H1 (cell line): ENCODE data around the gene PLXNB1. TPM values are rescaled to one million over a fixed set of nuclear protein-coding genes. Genes with fewer than 3 reads are reported as not detected.

Source experiments
- CTCF ChIA-PET: fragments of 300-600 bp; sonication (Branson Sonifier 250); formaldehyde crosslinking; loops from one replicate; lab custom pipeline; 2021; ENCODE audit not compliant: partially characterized antibody; lab: Charles Lee
- POLR2A ChIA-PET: fragments of 300-600 bp; sonication (Branson Sonifier 250); formaldehyde crosslinking; loops from one replicate; lab custom pipeline; 2021; ENCODE audit warnings: inconsistent platforms; ENCODE audit not compliant: partially characterized antibody; lab: Charles Lee
- DNase-seq, 2 experiments: peaks; one replicate each; pipeline versions ENCODE4 v3.0.0 to v3.0.0-alpha.2; 2010 to 2022; ENCODE audit warnings: low spot score in 2 of 2, low read depth in 1 of 2, mixed read lengths in 1 of 2
- FAIRE-seq: peaks from 2 replicates; lab custom pipeline; 2011; peaks lifted over from hg19 to GRCh38; lab: Jason Lieb, UNC
- H2AFZ ChIP-seq: 2 replicates; pipeline ENCODE4 v1.8.1; 2012; ENCODE audit warnings: low read length, inconsistent platforms
- H2AK5ac ChIP-seq: 2 replicates; pipeline ENCODE4 v1.6.1; 2013; ENCODE audit warnings: low read depth, low read length
- H2BK120ac ChIP-seq: replicated peaks from 2 replicates; pipeline ENCODE3; 2013; ENCODE audit warnings: low read depth, low read length, inconsistent platforms
- H2BK12ac ChIP-seq: 2 replicates; pipeline ENCODE4 v1.6.1; 2013; ENCODE audit warnings: low read depth, low read length
- H2BK15ac ChIP-seq: 2 replicates; pipeline ENCODE4 v1.6.1; 2013; ENCODE audit warnings: low read length
- H2BK20ac ChIP-seq: 2 replicates; pipeline ENCODE4 v1.6.1; 2013; ENCODE audit warnings: low read length
- H2BK5ac ChIP-seq: 2 replicates; pipeline ENCODE4 v1.6.1; 2013; ENCODE audit warnings: low read depth, low read length
- H3K14ac ChIP-seq: 2 replicates; pipeline ENCODE4 v1.6.1; 2013; ENCODE audit warnings: inconsistent platforms; ENCODE audit not compliant: insufficient read length
- H3K18ac ChIP-seq: 2 replicates; pipeline ENCODE4 v1.6.1; 2013; ENCODE audit warnings: low read length; ENCODE audit errors: extremely low read depth
- H3K23ac ChIP-seq: 2 replicates; pipeline ENCODE4 v1.6.1; 2013; ENCODE audit warnings: inconsistent platforms; ENCODE audit not compliant: insufficient read length
- H3K23me2 ChIP-seq: 2 replicates; pipeline ENCODE4 v1.6.1; 2013; ENCODE audit warnings: low read depth, low read length
- H3K27ac ChIP-seq: 2 replicates; pipeline ENCODE4 v1.6.1; 2011; ENCODE audit warnings: low read depth, low read length, inconsistent platforms
- H3K27me3 ChIP-seq, 4 experiments: replicated peaks in 1 of 4; 1 replicate in 1 of 4; 2 replicates in 3 of 4; pipeline versions ENCODE4 v1.6.1 to v1.8.1; 2011 to 2013; ENCODE audit warnings: low read length in 3 of 4, mild to moderate bottlenecking in 3 of 4, inconsistent platforms in 2 of 4, mixed read lengths in 2 of 4, moderate library complexity in 1 of 4; ENCODE audit not compliant: control insufficient read depth in 3 of 4, insufficient read depth in 3 of 4; ENCODE audit errors: extremely low read depth in 1 of 4
- H3K36me3 ChIP-seq, 4 experiments: 2 replicates each; pipeline versions ENCODE4 v1.6.1 to v1.8.1; 2011 to 2013; ENCODE audit warnings: mild to moderate bottlenecking in 4 of 4, low read length in 3 of 4, moderate library complexity in 2 of 4, control low read depth in 1 of 4, inconsistent platforms in 1 of 4; ENCODE audit not compliant: insufficient read depth in 4 of 4, control insufficient read depth in 2 of 4
- H3K4ac ChIP-seq: replicated peaks from 2 replicates; pipeline ENCODE3; 2013; ENCODE audit warnings: low read length, low read depth, mixed read lengths, inconsistent platforms; ENCODE audit not compliant: insufficient read length
- H3K4me1 ChIP-seq, 4 experiments: replicated peaks in 1 of 4; 1 replicate in 1 of 4; 2 replicates in 3 of 4; pipeline versions ENCODE4 v1.6.1 to v1.8.1; 2011 to 2013; ENCODE audit warnings: low read length in 3 of 4, inconsistent platforms in 2 of 4, mixed read lengths in 1 of 4; ENCODE audit not compliant: insufficient read depth in 4 of 4, control insufficient read depth in 3 of 4
- H3K4me2 ChIP-seq, 2 experiments: 2 replicates each; pipeline versions ENCODE4 v1.6.1 to v1.8.1; 2011 to 2013; ENCODE audit warnings: low read depth in 2 of 2, low read length in 2 of 2, control low read depth in 1 of 2, inconsistent platforms in 1 of 2, mild to moderate bottlenecking in 1 of 2; ENCODE audit not compliant: insufficient read depth in 1 of 2
- H3K4me3 ChIP-seq, 4 experiments: fragments of 200-600, 300-600 bp in 1 of 4; sonication (generic), shearing (Covaris generic), sonication (Bioruptor Twin) in 1 of 4; 2 replicates each; pipeline versions ENCODE4 v1.5.1 to v1.8.1; 2011 to 2016; ENCODE audit warnings: low read length in 4 of 4, low read depth in 3 of 4, control low read depth in 2 of 4, inconsistent platforms in 2 of 4, mild to moderate bottlenecking in 2 of 4, mixed read lengths in 1 of 4, moderate library complexity in 1 of 4; ENCODE audit not compliant: insufficient read depth in 2 of 4; ENCODE audit errors: extremely low read depth in 1 of 4
- H3K56ac ChIP-seq: replicated peaks from 2 replicates; pipeline ENCODE3; 2013; ENCODE audit warnings: low read depth, mild to moderate bottlenecking, mixed read lengths, low read length, inconsistent platforms; ENCODE audit not compliant: insufficient read length
- H3K79me1 ChIP-seq: 2 replicates; pipeline ENCODE4 v1.6.1; 2013; ENCODE audit warnings: low read depth, low read length, control low read depth
- H3K79me2 ChIP-seq, 2 experiments: 2 replicates each; pipeline versions ENCODE4 v1.6.1 to v1.8.1; 2012 to 2013; ENCODE audit warnings: low read length in 2 of 2, mild to moderate bottlenecking in 2 of 2, inconsistent platforms in 1 of 2; ENCODE audit not compliant: insufficient read depth in 2 of 2, control insufficient read depth in 1 of 2
- H3K9ac ChIP-seq, 4 experiments: replicated peaks in 1 of 4; 1 replicate in 1 of 4; 2 replicates in 3 of 4; pipeline versions ENCODE4 v1.6.1 to v1.8.1; 2011 to 2013; ENCODE audit warnings: low read depth in 3 of 4, low read length in 3 of 4, control low read depth in 2 of 4, mild to moderate bottlenecking in 2 of 4, moderate library complexity in 2 of 4, inconsistent platforms in 1 of 4; ENCODE audit errors: extremely low read depth in 1 of 4
- H3K9me3 ChIP-seq, 2 experiments: 2 replicates each; pipeline versions ENCODE4 v1.6.1 to v1.8.1; 2012 to 2013; ENCODE audit warnings: mild to moderate bottlenecking in 2 of 2, moderate library complexity in 2 of 2, control low read depth in 1 of 2, inconsistent platforms in 1 of 2, low read depth in 1 of 2, low read length in 1 of 2, mixed read lengths in 1 of 2; ENCODE audit not compliant: insufficient read depth in 2 of 2
- H4K20me1 ChIP-seq, 2 experiments: replicated peaks in 1 of 2; 2 replicates each; pipeline versions ENCODE3 to v1.8.1; 2011 to 2013; ENCODE audit warnings: inconsistent platforms in 2 of 2, low read length in 2 of 2, mild to moderate bottlenecking in 1 of 2; ENCODE audit not compliant: insufficient read depth in 2 of 2, control insufficient read depth in 1 of 2
- H4K5ac ChIP-seq: 2 replicates; pipeline ENCODE4 v1.6.1; 2013; ENCODE audit warnings: low read length, low read depth, mixed read lengths, inconsistent platforms; ENCODE audit not compliant: insufficient read length
- H4K8ac ChIP-seq: 2 replicates; pipeline ENCODE4 v1.8.0; 2013; ENCODE audit warnings: mild to moderate bottlenecking, moderate library complexity, low read length, inconsistent platforms; ENCODE audit not compliant: insufficient read depth; ENCODE audit errors: extremely low read depth
- H4K91ac ChIP-seq: replicated peaks from 2 replicates; pipeline ENCODE3; 2013; ENCODE audit warnings: low read length, mixed read lengths, inconsistent platforms; ENCODE audit not compliant: insufficient read length
- GABPA ChIP-seq: IDR thresholded peaks from 2 replicates; pipeline ENCODE4 v1.6.1; 2011; ENCODE audit warnings: mild to moderate bottlenecking, low read length, moderate library complexity, borderline replicate concordance; ENCODE audit not compliant: insufficient read depth
- RNF2 ChIP-seq: fragments of 200-900, 300-1000 bp; sonication (generic); IDR thresholded peaks from 2 replicates; pipeline ENCODE4 v1.7.1; 2016; ENCODE audit warnings: borderline replicate concordance, low read depth, mild to moderate bottlenecking, antibody characterized with exemption, low read length; ENCODE audit not compliant: poor library complexity, severe bottlenecking; ENCODE audit errors: missing control alignments
- SP2 ChIP-seq: IDR thresholded peaks from 2 replicates; pipeline ENCODE4 v1.6.1; 2012; ENCODE audit warnings: mild to moderate bottlenecking, low read length, inconsistent platforms
- TEAD4 ChIP-seq: IDR thresholded peaks from 2 replicates; pipeline ENCODE4 v1.6.1; 2012; ENCODE audit warnings: low read depth, low read length, inconsistent platforms, mixed read lengths
- WGBS, 2 experiments: shearing (Covaris generic) in 1 of 2; methylation state at CpG; one replicate each; pipeline versions ENCODE4 v1.1.6 to v1.1.7; 2013 to 2015; ENCODE audit warnings: low lambda C conversion rate in 2 of 2, mixed read lengths in 2 of 2, inconsistent platforms in 1 of 2, low coverage in 1 of 2, missing lambda C conversion rate in 1 of 2; ENCODE audit not compliant: insufficient replicate concordance in 2 of 2, insufficient coverage in 1 of 2, insufficient read length in 1 of 2; ENCODE audit errors: extremely low coverage in 1 of 2, missing lambda C conversion rate in 1 of 2; 5-methylcytosine and 5-hydroxymethylcytosine counted together
- polyA plus RNA-seq, 7 experiments: library from polyadenylated mRNA; depleted of rRNA in 3 of 7; stranded (reverse) in 5 of 7; unstranded in 2 of 7; fragments of >200 nt in 5 of 7; fragments of 200-250 nt in 2 of 7; gene quantifications; 1 replicate in 5 of 7; 2 replicates in 1 of 7; 4 replicates in 1 of 7; pipeline versions ENCODE4 v1.2.1 to v1.2.3, GENCODE V29; 2011 to 2013; ENCODE audit warnings: missing spikeins in 2 of 7, mixed read lengths in 2 of 7
- total RNA-seq: library from RNA; stranded (reverse); fragmentation: NEBNext Ultra II Directional; extraction: Animal tissue kit (Norgen Biotek cat#: 25700); gene quantifications from 2 replicates; pipeline ENCODE4 v1.2.1, GENCODE V29; 2021

PLXNB1 gene
- total and polyA plus RNA-seq, 2 of the 8 experiments (the other 6 are each of a cell fraction or from before 2014, with no cell fraction given): 109 to 114 TPM

DNA sequence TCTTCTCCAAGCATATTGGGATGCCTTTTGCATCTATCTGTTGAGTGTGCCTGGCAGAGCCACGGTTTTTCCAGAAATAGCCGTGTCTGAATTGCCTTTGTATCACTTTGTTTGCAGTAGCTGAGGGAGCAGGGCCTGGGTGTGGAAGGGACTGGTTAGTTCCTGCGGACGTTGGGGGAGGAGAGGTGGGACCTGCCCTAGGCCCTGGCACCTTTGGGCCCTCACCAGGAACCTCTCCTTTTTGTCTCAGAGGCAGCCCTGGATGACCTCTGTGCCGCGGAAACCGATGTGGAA, 35.3 kb upstream of the PLXNB1 start:
- Histone ChIP-seq H3K23ac (no peak overlapping the region), H3K14ac (no peak overlapping the region), H3K18ac (no peak overlapping the region), H3K4me1 (peaks cover 0 to 25% (median 13%) of the 10 kb centered on the region in 4 experiments; a peak in 5 of 7 replicates), H2BK5ac (no peak overlapping the region), H3K27me3 (no peaks in the 10 kb centered on the region), H2BK15ac (no peak overlapping the region), H2AK5ac (no peak overlapping the region), H3K4me3 (no peak overlapping the region; a peak in 1 of 8 replicates), H4K91ac (no peak overlapping the region), H3K79me2 (peaks cover 0 to 3% of the 10 kb centered on the region in 2 experiments; a peak in 2 of 4 replicates), H3K23me2 (no peaks in the 10 kb centered on the region), H4K8ac (no peak overlapping the region), H3K4ac (no peak overlapping the region), H3K56ac (no peak overlapping the region), H2AFZ (no peak overlapping the region), H2BK12ac (no peak overlapping the region), H3K27ac (0 out of 2 replicates have a peak overlapping the region, but pooled peaks have one; percentile 31), H4K5ac (no peak overlapping the region), H3K9ac (peak overlapping the region in 2 of 4 experiments; percentile 27 to 62; a peak in 4 of 7 replicates), H2BK120ac (no peak overlapping the region), H3K79me1 (peaks cover 6% of the 10 kb centered on the region), H4K20me1 (peaks cover 3 to 11% of the 10 kb centered on the region in 2 experiments)
- POLR2A ChIA-PET: interaction anchor here (0.6 to 8.1 kb wide), 11 partner anchors 10 to 170 kb away, joined by 4 to 83 read pairs (median 11); partner anchors contain the start of genes ATRIP, CCDC51, SLC26A6 and TMA7
- CTCF ChIA-PET: interaction anchor here (1.0 to 21.5 kb wide), 15 partner anchors 8 to 198 kb away, joined by 3 to 251 read pairs (median 8); partner anchors contain the start of genes CELSR3, PFKFB4 and SHISA5
- 71% methylated on average over 7 of the region's 7 CpGs; no CpG with 5 or more reads in 1 of the 2 experiments for WGBS, 2 experiments
- TF ChIP-seq TEAD4 (no peak), GABPA (no peak), RNF2 (no peak), SP2 (no peak)
- TF ChIP-seq, all 59 proteins: peak for 0
- no peaks in the 10 kb centered on the region for H3K9me3 ChIP-seq
- DNase-seq: no peak
- no peak overlapping the region for H3K4me2 ChIP-seq
- no peak for FAIRE-seq
- H2BK20ac ChIP-seq: no peak overlapping the region
- H3K36me3 ChIP-seq: peaks cover 14 to 46% (median 26%) of the 10 kb centered on the region in 4 experiments
